Measurements from ENCODE around the gene GPHA2. TPM values are rescaled to one million over a fixed set of nuclear protein-coding genes. Genes with fewer than 3 reads are reported as not detected.

The GPHA2 gene
- total and polyA plus RNA-seq, 2 of the 13 experiments (the other 11 are each of a cell fraction or from before 2014, with no cell fraction given) = 13.0 to 19.1 TPM

DNA sequence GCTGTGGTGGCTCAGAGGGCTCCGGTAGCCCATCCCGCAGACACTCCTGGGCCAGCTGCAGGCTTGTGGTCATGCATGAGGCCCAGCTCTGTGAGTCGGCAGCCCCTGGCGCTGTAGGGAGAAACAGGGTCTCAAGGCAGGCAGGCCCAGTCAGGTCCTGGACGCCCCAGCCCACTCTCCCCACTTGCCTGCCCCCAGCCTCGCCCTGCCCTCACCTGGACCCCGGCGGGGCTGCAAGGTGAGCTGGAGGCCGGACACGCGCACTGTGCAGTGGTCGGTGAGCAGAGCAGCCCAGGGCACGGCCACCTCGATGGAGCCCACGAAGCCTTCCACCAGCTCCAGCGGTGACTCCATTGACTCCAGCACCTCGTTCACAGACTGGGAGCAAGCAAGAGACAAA, 21.6 kb downstream of the GPHA2 start (continued):
- TF ChIP-seq, protein P1, sequence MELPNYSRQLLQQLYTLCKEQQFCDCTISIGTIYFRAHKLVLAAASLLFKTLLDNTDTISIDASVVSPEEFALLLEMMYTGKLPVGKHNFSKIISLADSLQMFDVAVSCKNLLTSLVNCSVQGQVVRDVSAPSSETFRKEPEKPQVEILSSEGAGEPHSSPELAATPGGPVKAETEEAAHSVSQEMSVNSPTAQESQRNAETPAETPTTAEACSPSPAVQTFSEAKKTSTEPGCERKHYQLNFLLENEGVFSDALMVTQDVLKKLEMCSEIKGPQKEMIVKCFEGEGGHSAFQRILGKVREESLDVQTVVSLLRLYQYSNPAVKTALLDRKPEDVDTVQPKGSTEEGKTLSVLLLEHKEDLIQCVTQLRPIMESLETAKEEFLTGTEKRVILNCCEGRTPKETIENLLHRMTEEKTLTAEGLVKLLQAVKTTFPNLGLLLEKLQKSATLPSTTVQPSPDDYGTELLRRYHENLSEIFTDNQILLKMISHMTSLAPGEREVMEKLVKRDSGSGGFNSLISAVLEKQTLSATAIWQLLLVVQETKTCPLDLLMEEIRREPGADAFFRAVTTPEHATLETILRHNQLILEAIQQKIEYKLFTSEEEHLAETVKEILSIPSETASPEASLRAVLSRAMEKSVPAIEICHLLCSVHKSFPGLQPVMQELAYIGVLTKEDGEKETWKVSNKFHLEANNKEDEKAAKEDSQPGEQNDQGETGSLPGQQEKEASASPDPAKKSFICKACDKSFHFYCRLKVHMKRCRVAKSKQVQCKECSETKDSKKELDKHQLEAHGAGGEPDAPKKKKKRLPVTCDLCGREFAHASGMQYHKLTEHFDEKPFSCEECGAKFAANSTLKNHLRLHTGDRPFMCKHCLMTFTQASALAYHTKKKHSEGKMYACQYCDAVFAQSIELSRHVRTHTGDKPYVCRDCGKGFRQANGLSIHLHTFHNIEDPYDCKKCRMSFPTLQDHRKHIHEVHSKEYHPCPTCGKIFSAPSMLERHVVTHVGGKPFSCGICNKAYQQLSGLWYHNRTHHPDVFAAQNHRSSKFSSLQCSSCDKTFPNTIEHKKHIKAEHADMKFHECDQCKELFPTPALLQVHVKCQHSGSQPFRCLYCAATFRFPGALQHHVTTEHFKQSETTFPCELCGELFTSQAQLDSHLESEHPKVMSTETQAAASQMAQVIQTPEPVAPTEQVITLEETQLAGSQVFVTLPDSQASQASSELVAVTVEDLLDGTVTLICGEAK (IDR thresholded peaks at IDR 0.05) = no peak
- TF ChIP-seq, protein P1 (CRISPR knock-in tag; IDR thresholded peaks at IDR 0.05) = no peak
- TF ChIP-seq ZNF572 (CRISPR knock-in tag; IDR thresholded peaks at IDR 0.05) (no peak), REL (CRISPR knock-in tag; conservative IDR thresholded peaks at IDR 0.05) (no peak), TBX3 (IDR thresholded peaks at IDR 0.05; ENCODE audit: borderline replicate concordance) (no peak), ZNF589 (CRISPR knock-in tag; conservative IDR thresholded peaks at IDR 0.05) (no peak), SAP130 (CRISPR knock-in tag; IDR thresholded peaks at IDR 0.05; ENCODE audit: low read depth) (no peak), ZNF660 (CRISPR knock-in tag; IDR thresholded peaks at IDR 0.05; ENCODE audit: borderline replicate concordance, low read depth) (no peak)
- TF ChIP-seq, protein P2, sequence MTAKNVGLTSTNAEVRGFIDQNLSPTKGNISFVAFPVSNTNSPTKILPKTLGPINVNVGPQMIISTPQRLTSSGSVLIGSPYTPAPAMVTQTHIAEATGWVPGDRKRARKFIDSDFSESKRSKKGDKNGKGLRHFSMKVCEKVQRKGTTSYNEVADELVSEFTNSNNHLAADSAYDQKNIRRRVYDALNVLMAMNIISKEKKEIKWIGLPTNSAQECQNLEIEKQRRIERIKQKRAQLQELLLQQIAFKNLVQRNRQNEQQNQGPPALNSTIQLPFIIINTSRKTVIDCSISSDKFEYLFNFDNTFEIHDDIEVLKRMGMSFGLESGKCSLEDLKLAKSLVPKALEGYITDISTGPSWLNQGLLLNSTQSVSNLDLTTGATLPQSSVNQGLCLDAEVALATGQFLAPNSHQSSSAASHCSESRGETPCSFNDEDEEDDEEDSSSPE (CRISPR knock-in tag; IDR thresholded peaks at IDR 0.05) = no peak

All from HepG2 (cell line).